HEK293T (cell line): Measurements from ENCODE around the gene SIGLEC10.

Source experiments
- CTCF ChIA-PET: fragments of 350-600 bp; formaldehyde crosslinking; extraction: SDS; loops from one replicate; lab custom pipeline; 2021; ENCODE audit warnings: antibody characterized with exemption, inconsistent platforms; lab: Yijun Ruan, JAX
- POLR2A ChIA-PET: fragments of 350-600 bp; formaldehyde crosslinking; extraction: SDS; loops from one replicate; lab custom pipeline; 2020; ENCODE audit warnings: antibody characterized with exemption, inconsistent platforms; lab: Yijun Ruan, JAX
- DNase-seq: peaks from one replicate; pipeline ENCODE4 v3.0.0; 2012; ENCODE audit warnings: mixed read lengths; ENCODE audit errors: extremely low spot score
- ARNT ChIP-seq: fragments of 450-650 bp; IDR thresholded peaks from 2 replicates; pipeline ENCODE4 v1.6.1; 2017; ENCODE audit warnings: mild to moderate bottlenecking
- BHLHE40 ChIP-seq: fragments of 450-650 bp; IDR thresholded peaks from 2 replicates; pipeline ENCODE4 v1.6.1; 2016; ENCODE audit warnings: mild to moderate bottlenecking, moderate library complexity, borderline replicate concordance
- CTBP1 ChIP-seq: fragments of 450-650 bp; IDR thresholded peaks from 2 replicates; pipeline ENCODE4 v1.6.1; 2016; ENCODE audit warnings: borderline replicate concordance
- ELF4 ChIP-seq: fragments of 450-650 bp; IDR thresholded peaks from 2 replicates; pipeline ENCODE4 v1.6.1; 2017; ENCODE audit warnings: antibody characterized with exemption
- FOXA1 ChIP-seq: fragments of 450-650 bp; IDR thresholded peaks from 2 replicates; pipeline ENCODE4 v1.6.1; 2016; ENCODE audit warnings: mild to moderate bottlenecking
- FOXK2 ChIP-seq: fragments of 450-650 bp; IDR thresholded peaks from 2 replicates; pipeline ENCODE4 v1.6.1; 2016; ENCODE audit warnings: mild to moderate bottlenecking
- FOXM1 ChIP-seq: fragments of 450-650 bp; IDR thresholded peaks from 2 replicates; pipeline ENCODE4 v1.6.1; 2017; ENCODE audit warnings: mild to moderate bottlenecking, borderline replicate concordance
- HDGF ChIP-seq: fragments of 450-650 bp; IDR thresholded peaks from 2 replicates; pipeline ENCODE4 v1.6.1; 2017; ENCODE audit warnings: antibody characterized with exemption, borderline replicate concordance
- L3MBTL2 ChIP-seq: fragments of 450-650 bp; conservative IDR thresholded peaks from 2 replicates; pipeline ENCODE4 v1.6.1; 2016; ENCODE audit warnings: mild to moderate bottlenecking
- LEF1 ChIP-seq: fragments of 450-650 bp; IDR thresholded peaks from 2 replicates; pipeline ENCODE4 v1.6.1; 2017; ENCODE audit warnings: mild to moderate bottlenecking, borderline replicate concordance
- NFRKB ChIP-seq: fragments of 450-650 bp; IDR thresholded peaks from 2 replicates; pipeline ENCODE4 v1.6.1; 2016; ENCODE audit warnings: mild to moderate bottlenecking, moderate library complexity
- PKNOX1 ChIP-seq: fragments of 450-650 bp; IDR thresholded peaks from 2 replicates; pipeline ENCODE4 v1.6.1; 2016
- SP1 ChIP-seq: fragments of 450-650 bp; IDR thresholded peaks from 2 replicates; pipeline ENCODE4 v1.6.1; 2017
- SUZ12 ChIP-seq: fragments of 450-650 bp; IDR thresholded peaks from 2 replicates; pipeline ENCODE4 v1.6.1; 2016; ENCODE audit warnings: mild to moderate bottlenecking
- TARDBP ChIP-seq: fragments of 450-650 bp; IDR thresholded peaks from 2 replicates; pipeline ENCODE4 v1.6.1; 2016
- ZNF384 ChIP-seq: fragments of 450-650 bp; IDR thresholded peaks from 2 replicates; pipeline ENCODE4 v1.6.1; 2016

Gene SIGLEC10

GRCh38 chr19:51375504-51376221 lies 41.8 kb downstream of the SIGLEC10 start:
- no peak for DNase-seq
- no peak for TF ChIP-seq FOXK2
- no peak for TF ChIP-seq TARDBP
- TF ChIP-seq ZNF384 = no peak
- TF ChIP-seq ELF4 = no peak
- no peak for TF ChIP-seq LEF1
- ChIA-PET POLR2A (no interaction called here), CTCF (no interaction called here)

GRCh38 chr19:51372649-51373504 lies 44.6 kb downstream of the SIGLEC10 start, which contains the start of gene NKG7:
Gene NKG7, minus strand, starts transcription at chr19:51372654. Its CDS starts 119 bp downstream, at chr19:51372535.
- no peak for DNase-seq
- CTCF ChIA-PET = no interaction called here
- TF ChIP-seq SP1 (no peak), BHLHE40 (no peak), ELF4 (no peak), NFRKB (no peak), FOXK2 (no peak), LEF1 (no peak), ZNF384 (no peak), PKNOX1 (no peak), FOXA1 (no peak), TARDBP (no peak), L3MBTL2 (no peak), CTBP1 (no peak)
- POLR2A ChIA-PET = interaction anchor here (2.4 kb wide), 1 partner anchor 22 kb away, joined by 10 read pairs; no protein-coding TSS in a partner anchor

- no peak for DNase-seq
- ChIA-PET CTCF (no interaction called here), POLR2A (interaction anchor here (0.9 to 2.4 kb wide), 2 partner anchors 17 to 22 kb away, joined by 3 to 10 read pairs; no protein-coding TSS in a partner anchor)
- no peak for TF ChIP-seq SP1
These were observed 45.3 kb downstream of the SIGLEC10 start for GRCh38 chr19:51372021-51372648.

GRCh38 chr19:51371186-51371690 lies 46.2 kb downstream of the SIGLEC10 start:
- no peak for TF ChIP-seq LEF1
- TF ChIP-seq PKNOX1 = no peak
- no peak for TF ChIP-seq BHLHE40
- no peak for TF ChIP-seq FOXK2
- TF ChIP-seq NFRKB = no peak
- no peak for TF ChIP-seq L3MBTL2
- TF ChIP-seq FOXM1 = no peak
- TF ChIP-seq HDGF = no peak
- no peak for TF ChIP-seq TARDBP
- TF ChIP-seq SUZ12 = no peak
- TF ChIP-seq ZNF384 = no peak
- TF ChIP-seq ARNT = no peak
- no peak for TF ChIP-seq ELF4
- ChIA-PET POLR2A (interaction anchor here (2.4 kb wide), 1 partner anchor 23 kb away, joined by 10 read pairs; no protein-coding TSS in a partner anchor), CTCF (no interaction called here)
- no peak for DNase-seq

GRCh38 chr19:51370230-51370629 lies 47.2 kb downstream of the SIGLEC10 start:
- POLR2A ChIA-PET = interaction anchor here (1.0 to 2.4 kb wide), 2 partner anchors 24 to 31 kb away, joined by 3 to 10 read pairs; no protein-coding TSS in a partner anchor
- TF ChIP-seq BHLHE40 = no peak
- no peak for TF ChIP-seq TARDBP
- TF ChIP-seq FOXM1 = no peak
- TF ChIP-seq SP1 = no peak
- TF ChIP-seq LEF1 = no peak
- no peak for TF ChIP-seq NFRKB
- TF ChIP-seq FOXA1 = no peak
- TF ChIP-seq FOXK2 = no peak
- TF ChIP-seq L3MBTL2 = no peak
- TF ChIP-seq CTBP1 = no peak
- no peak for TF ChIP-seq SUZ12
- CTCF ChIA-PET = no interaction called here
- DNase-seq = no peak
